ENCODE results near the gene TMEM255A. TPM values are rescaled to one million over a fixed set of nuclear protein-coding genes. Genes with fewer than 3 reads are reported as not detected.

The TMEM255A gene
- total and polyA plus RNA-seq, 3 donors from 2014 or later: 0.43 to 2.2 (median 0.87) TPM

- Histone ChIP-seq H3K27me3 (no peaks in the 10 kb centered on the region), H3K4me1 (no peaks in the 10 kb centered on the region), H3K9me3 (no peaks in the 10 kb centered on the region), H3K27ac (peak overlapping the region; percentile 74 to 79), H3K4me3 (peak overlapping the region; percentile 63 to 75), H3K36me3 (ENCODE audit: low read depth, missing control alignments) (no peaks in the 10 kb centered on the region)
- 0 to 1% methylated on average over 12 to 16 of the region's 16 CpGs for WGBS, 2 donors
- TF ChIP-seq POLR2A (IDR thresholded peaks at IDR 0.05) (no peak), CTCF (IDR thresholded peaks at IDR 0.05) (no peak)
- intact Hi-C loops (cut with DNase I; ENCODE audit: low total_unique reads): no loop called here
- no peak for DNase-seq
These were observed 66.9 kb downstream of the TMEM255A start for GRCh38 chrX:120244395-120244734.

DNA sequence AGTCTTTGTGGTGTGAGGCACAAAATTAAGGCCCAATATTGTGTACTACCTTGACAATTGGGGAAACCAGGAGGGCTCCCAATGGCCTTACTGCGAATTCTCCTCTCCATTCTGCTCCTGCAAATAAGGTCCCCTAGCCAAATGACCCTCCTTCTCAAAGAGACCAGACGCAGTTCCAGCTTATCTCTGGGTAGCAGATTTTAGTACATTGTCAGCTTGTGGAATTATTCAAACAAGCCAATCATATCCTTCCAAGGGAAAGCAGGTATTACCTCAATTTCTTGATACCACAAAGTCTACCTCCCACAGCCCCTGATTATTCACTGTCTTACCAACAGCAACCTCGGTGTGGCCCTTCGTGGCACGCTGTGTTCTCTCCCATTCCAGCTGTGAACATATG lies 68.4 kb downstream of the TMEM255A start:
- Histone ChIP-seq H3K4me3 (no peak overlapping the region), H3K27me3 (no peaks in the 10 kb centered on the region), H3K36me3 (ENCODE audit: low read depth, missing control alignments) (no peaks in the 10 kb centered on the region), H3K27ac (no peak overlapping the region), H3K9me3 (no peaks in the 10 kb centered on the region), H3K4me1 (no peaks in the 10 kb centered on the region)
- intact Hi-C loops (cut with DNase I; ENCODE audit: low total_unique reads): no loop called here
- 57 to 83% methylated on average over 2 to 5 of the region's 5 CpGs for WGBS, 2 donors
- no peak for TF ChIP-seq POLR2A (IDR thresholded peaks at IDR 0.05)
- no peak for TF ChIP-seq CTCF (IDR thresholded peaks at IDR 0.05)
- no peak for DNase-seq

- TF ChIP-seq POLR2A (IDR thresholded peaks at IDR 0.05) (no peak), CTCF (IDR thresholded peaks at IDR 0.05) (no peak)
- Histone ChIP-seq H3K36me3 (ENCODE audit: low read depth, missing control alignments) (no peaks in the 10 kb centered on the region), H3K27me3 (no peaks in the 10 kb centered on the region), H3K4me1 (no peaks in the 10 kb centered on the region), H3K9me3 (no peaks in the 10 kb centered on the region), H3K27ac (no peak overlapping the region), H3K4me3 (no peak overlapping the region)
- DNase-seq: no peak
- WGBS, 2 donors: 89 to 94% methylated on average over 4 of the region's 4 CpGs
- intact Hi-C loops (cut with DNase I; ENCODE audit: low total_unique reads): no loop called here
These were observed 72.3 kb downstream of the TMEM255A start for GRCh38 chrX:120238933-120239332.

- no peaks in the 10 kb centered on the region for H3K9me3 ChIP-seq
- 81 to 96% methylated on average over 2 to 3 of the region's 3 CpGs for WGBS, 2 donors
- intact Hi-C loops (cut with DNase I; ENCODE audit: low total_unique reads): no loop called here
- no peak overlapping the region for H3K27ac ChIP-seq
- no peak for DNase-seq
- H3K36me3 ChIP-seq (ENCODE audit: low read depth, missing control alignments): no peaks in the 10 kb centered on the region
- H3K4me3 ChIP-seq: no peak overlapping the region
- TF ChIP-seq POLR2A (IDR thresholded peaks at IDR 0.05) (no peak), CTCF (IDR thresholded peaks at IDR 0.05) (no peak)
- no peaks in the 10 kb centered on the region for H3K4me1 ChIP-seq
- no peaks in the 10 kb centered on the region for H3K27me3 ChIP-seq
These were observed 74.4 kb downstream of the TMEM255A start for GRCh38 chrX:120236687-120237479.

- WGBS, 2 donors: 84 to 85% methylated on average over 6 of the region's 6 CpGs
- DNase-seq: no peak
- Histone ChIP-seq H3K36me3 (ENCODE audit: low read depth, missing control alignments) (no peaks in the 10 kb centered on the region), H3K27ac (no peak overlapping the region), H3K27me3 (no peaks in the 10 kb centered on the region), H3K4me3 (no peak overlapping the region), H3K9me3 (no peaks in the 10 kb centered on the region), H3K4me1 (no peaks in the 10 kb centered on the region)
- intact Hi-C loops (cut with DNase I; ENCODE audit: low total_unique reads): no loop called here
- no peak for TF ChIP-seq CTCF (IDR thresholded peaks at IDR 0.05)
- no peak for TF ChIP-seq POLR2A (IDR thresholded peaks at IDR 0.05)
These were observed 76.0 kb downstream of the TMEM255A start for GRCh38 chrX:120235284-120235683.
